RWPE1 (cell line): ENCODE data around the gene TMEM187.

Experiments
- CTCF ChIA-PET: fragments of 350-600 bp; sonication (Branson Sonifier 250); formaldehyde crosslinking; extraction: SDS; loops from one replicate; lab custom pipeline; 2021; lab: Yijun Ruan, JAX
- POLR2A ChIA-PET: fragments of 400-600 bp; formaldehyde crosslinking; extraction: SDS; loops from one replicate; lab custom pipeline; 2020; ENCODE audit warnings: antibody characterized with exemption; ENCODE audit not compliant: low non-redundant PET; lab: Yijun Ruan, JAX
- DNase-seq: peaks from one replicate; pipeline ENCODE4 v3.0.0; 2012; ENCODE audit warnings: low spot score
- H3K27ac ChIP-seq: fragments of 450-650 bp; 2 replicates; pipeline ENCODE4 v1.5.1; 2017
- TF ChIP-seq, protein P1 (sequence below): fragments of 450-650 bp; conservative IDR thresholded peaks from 2 replicates; pipeline ENCODE4 v1.5.1; 2017; ENCODE audit warnings: low read depth, mild to moderate bottlenecking

TMEM187 gene, protein sequence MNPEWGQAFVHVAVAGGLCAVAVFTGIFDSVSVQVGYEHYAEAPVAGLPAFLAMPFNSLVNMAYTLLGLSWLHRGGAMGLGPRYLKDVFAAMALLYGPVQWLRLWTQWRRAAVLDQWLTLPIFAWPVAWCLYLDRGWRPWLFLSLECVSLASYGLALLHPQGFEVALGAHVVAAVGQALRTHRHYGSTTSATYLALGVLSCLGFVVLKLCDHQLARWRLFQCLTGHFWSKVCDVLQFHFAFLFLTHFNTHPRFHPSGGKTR

GRCh38 chrX:153972368-153973126 is at the start of gene TMEM187:
TSS of gene TMEM187 (plus strand) at chrX:153972754. CDS start at chrX:153982063, 9,309 bp downstream.
- TF ChIP-seq, protein P1, sequence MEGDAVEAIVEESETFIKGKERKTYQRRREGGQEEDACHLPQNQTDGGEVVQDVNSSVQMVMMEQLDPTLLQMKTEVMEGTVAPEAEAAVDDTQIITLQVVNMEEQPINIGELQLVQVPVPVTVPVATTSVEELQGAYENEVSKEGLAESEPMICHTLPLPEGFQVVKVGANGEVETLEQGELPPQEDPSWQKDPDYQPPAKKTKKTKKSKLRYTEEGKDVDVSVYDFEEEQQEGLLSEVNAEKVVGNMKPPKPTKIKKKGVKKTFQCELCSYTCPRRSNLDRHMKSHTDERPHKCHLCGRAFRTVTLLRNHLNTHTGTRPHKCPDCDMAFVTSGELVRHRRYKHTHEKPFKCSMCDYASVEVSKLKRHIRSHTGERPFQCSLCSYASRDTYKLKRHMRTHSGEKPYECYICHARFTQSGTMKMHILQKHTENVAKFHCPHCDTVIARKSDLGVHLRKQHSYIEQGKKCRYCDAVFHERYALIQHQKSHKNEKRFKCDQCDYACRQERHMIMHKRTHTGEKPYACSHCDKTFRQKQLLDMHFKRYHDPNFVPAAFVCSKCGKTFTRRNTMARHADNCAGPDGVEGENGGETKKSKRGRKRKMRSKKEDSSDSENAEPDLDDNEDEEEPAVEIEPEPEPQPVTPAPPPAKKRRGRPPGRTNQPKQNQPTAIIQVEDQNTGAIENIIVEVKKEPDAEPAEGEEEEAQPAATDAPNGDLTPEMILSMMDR = no peak
- peak within 1 kb of the TSS; percentile 97 for H3K27ac ChIP-seq
- peak; percentile 84 for DNase-seq
- POLR2A ChIA-PET = interaction anchor here (1.3 kb wide), 1 partner anchor 47 kb away, joined by 3 read pairs; the partner anchor contains the start of gene IRAK1
- CTCF ChIA-PET = no interaction called here

DNA sequence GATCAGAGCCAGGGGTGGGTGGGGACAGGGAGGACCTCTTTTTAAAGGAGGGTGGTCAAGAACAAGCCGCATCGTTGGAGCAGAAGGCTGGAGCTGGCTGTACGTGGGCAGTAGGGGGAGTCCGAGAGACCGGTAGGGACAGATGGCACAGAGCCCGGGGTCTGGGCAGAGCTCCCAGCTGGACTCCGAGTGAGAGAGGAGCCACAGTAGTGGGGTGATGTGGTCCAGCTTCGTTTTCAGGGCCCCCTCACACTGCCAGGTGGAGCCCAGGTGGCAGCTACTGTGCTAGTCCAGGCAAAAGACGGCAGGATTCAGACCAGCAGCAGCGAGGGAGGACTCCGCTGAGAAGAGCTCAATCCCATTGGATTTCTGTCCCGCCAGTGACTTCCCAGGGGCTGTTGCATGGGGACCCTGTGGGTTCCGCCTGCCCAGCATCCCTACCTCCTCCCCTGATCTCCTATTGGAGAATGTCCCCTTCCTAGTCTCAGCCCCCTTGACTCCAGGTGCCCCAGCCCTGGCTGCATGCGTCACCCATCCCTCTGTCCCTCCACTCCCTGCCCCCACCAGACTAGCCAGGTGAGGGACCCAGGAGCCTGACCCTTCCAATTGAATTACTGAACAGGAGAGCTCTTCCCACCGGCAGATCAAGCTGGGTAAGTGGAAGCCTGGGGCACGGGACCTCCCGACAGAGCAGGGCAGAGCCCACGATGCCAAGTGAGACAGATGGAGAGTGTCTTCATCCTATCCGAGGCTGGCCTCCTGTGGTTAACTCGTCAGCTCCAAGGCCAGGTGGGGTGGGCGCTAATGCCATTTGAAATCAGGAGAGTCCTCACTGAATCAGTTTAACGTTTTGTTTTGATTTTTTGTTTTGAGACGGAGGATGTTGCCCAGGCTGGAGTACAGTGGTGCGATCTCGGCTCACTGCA is 49.4 kb upstream of the TMEM187 start:
- peak overlapping the region; percentile 60 for H3K27ac ChIP-seq
- TF ChIP-seq, protein P1 = peak; percentile 60
- ChIA-PET CTCF (interaction anchor here (0.6 to 1.6 kb wide), 8 partner anchors 13 to 160 kb away, joined by 3 to 5 read pairs (median 3); partner anchors contain the start of gene PLXNB3), POLR2A (no interaction called here)
- no peak for DNase-seq

GRCh38 chrX:153924149-153924861 is 48.2 kb upstream of the TMEM187 start:
- POLR2A ChIA-PET = interaction anchor here (0.6 kb wide), 1 partner anchor 200 kb away, joined by 3 read pairs; the partner anchor contains the start of gene BCAP31
- TF ChIP-seq, protein P1 = no peak
- CTCF ChIA-PET = interaction anchor here (0.6 to 1.3 kb wide), 3 partner anchors 13 to 374 kb away, joined by 3 to 4 read pairs (median 3); no protein-coding TSS in a partner anchor
- no peak for DNase-seq
- peak overlapping the region; percentile 60 for H3K27ac ChIP-seq

DNA sequence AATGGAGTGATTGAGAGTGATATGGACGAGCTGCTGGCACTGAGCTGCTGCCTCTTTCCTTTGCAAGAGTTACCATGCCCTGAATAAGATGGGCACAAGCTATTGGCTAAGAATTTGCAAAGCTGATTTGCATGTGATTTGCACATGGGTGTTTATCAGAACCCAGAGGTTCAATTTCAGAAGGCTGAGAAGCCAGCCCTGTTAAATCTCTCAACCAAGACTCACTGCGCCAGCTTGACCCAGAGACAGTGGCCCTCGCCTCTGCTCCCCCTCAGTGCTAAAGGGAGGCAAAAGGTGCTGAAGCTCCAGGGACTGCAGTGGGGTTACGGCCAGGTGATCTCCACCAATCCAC is 47.2 kb upstream of the TMEM187 start:
- ChIA-PET POLR2A (interaction anchor here (0.6 kb wide), 1 partner anchor 20 kb away, joined by 8 read pairs; no protein-coding TSS in a partner anchor), CTCF (interaction anchor here (0.6 to 1.2 kb wide), 3 partner anchors 12 to 20 kb away, joined by 3 read pairs; no protein-coding TSS in a partner anchor)
- no peak for DNase-seq

More for the DNA sequence above, 47.2 kb upstream of the TMEM187 start:
- TF ChIP-seq, protein P1 = no peak
- peak overlapping the region; percentile 96; the same call in 1 of the 2 replicates for H3K27ac ChIP-seq
